GM12872 (cell line): ENCODE data around the gene ACSF3.

ENCODE experiments used
- TF ChIP-seq, protein P1 (sequence below): IDR thresholded peaks from 3 replicates; pipeline ENCODE4 v1.5.1; 2011; ENCODE audit warnings: low read depth, mild to moderate bottlenecking, low read length, moderate library complexity; ENCODE audit not compliant: insufficient read depth

The ACSF3 gene

DNA sequence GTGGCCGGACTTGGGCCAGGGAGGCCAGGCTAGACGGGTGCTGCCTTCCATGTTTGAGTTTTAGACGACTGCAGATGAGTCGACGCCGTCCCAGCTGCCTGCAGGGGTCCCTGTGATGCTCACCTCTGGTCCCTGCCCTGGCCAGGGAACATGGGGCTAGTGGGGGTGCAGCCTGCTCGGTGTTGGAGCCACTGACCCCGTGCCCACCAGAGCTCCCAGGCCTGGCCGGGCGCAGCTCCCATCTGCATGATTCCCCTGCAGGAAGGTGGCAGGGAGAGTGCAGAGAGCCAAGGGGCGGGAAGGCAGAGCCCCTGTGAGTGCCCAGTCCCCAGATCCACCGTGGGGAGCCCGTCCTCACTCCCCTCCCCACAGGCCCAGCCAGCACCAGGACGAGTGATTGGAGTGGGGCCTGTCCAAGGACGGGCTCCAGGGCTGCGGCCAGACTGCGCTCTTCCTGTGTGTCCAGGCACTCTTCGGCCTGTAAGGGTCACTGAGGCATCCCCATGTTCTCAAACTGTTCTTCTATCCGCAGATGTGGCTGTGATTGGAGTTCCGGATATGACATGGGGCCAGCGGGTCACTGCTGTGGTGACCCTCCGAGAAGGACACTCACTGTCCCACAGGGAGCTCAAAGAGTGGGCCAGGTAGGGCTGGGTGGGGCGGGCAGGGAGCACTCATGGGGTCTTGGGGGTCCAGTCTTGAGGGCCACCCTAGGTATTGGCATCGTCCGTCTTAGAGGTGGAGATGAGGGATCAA lies 51.9 kb downstream of the ACSF3 start:
- TF ChIP-seq, protein P1, sequence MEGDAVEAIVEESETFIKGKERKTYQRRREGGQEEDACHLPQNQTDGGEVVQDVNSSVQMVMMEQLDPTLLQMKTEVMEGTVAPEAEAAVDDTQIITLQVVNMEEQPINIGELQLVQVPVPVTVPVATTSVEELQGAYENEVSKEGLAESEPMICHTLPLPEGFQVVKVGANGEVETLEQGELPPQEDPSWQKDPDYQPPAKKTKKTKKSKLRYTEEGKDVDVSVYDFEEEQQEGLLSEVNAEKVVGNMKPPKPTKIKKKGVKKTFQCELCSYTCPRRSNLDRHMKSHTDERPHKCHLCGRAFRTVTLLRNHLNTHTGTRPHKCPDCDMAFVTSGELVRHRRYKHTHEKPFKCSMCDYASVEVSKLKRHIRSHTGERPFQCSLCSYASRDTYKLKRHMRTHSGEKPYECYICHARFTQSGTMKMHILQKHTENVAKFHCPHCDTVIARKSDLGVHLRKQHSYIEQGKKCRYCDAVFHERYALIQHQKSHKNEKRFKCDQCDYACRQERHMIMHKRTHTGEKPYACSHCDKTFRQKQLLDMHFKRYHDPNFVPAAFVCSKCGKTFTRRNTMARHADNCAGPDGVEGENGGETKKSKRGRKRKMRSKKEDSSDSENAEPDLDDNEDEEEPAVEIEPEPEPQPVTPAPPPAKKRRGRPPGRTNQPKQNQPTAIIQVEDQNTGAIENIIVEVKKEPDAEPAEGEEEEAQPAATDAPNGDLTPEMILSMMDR: no peak

DNA sequence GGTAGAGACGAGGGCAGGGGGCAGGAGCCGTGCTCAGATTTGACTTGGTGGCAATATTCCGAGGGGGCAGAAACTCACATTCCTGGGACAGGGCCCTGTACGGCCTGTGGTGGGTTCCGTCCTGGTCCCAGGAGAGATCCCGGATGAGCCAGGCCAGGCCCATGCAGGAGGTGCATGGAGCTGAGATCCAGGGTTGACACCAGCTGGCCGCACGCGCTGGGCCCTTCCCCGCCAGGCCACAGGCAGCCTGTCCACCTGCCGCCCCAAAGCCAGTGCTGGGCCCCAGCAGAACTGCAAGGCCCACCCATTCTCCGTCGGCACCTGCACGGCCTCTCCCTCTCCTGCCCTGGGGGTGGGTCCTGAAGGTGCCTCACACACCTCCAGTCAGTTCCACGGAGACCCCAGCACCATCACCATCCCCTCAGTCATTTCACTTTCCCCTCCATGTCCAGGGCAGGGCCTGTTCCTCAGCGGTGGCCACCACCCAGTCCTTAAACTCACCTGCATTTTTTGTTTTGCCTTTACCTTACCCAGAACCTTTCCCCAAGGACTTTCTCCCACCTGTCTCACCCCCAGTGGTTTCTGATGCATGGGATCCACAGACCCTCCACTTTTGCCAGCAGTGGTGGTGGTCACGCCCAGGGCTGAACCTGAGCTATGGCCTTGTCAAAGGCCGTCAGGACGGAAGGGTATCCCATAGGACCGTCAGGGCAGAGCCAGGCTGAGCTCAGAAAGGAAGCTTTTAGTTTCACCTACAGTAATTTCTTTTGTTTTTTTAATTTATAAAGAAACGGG lies 52.8 kb downstream of the ACSF3 start:
- TF ChIP-seq, protein P1: no peak

DNA sequence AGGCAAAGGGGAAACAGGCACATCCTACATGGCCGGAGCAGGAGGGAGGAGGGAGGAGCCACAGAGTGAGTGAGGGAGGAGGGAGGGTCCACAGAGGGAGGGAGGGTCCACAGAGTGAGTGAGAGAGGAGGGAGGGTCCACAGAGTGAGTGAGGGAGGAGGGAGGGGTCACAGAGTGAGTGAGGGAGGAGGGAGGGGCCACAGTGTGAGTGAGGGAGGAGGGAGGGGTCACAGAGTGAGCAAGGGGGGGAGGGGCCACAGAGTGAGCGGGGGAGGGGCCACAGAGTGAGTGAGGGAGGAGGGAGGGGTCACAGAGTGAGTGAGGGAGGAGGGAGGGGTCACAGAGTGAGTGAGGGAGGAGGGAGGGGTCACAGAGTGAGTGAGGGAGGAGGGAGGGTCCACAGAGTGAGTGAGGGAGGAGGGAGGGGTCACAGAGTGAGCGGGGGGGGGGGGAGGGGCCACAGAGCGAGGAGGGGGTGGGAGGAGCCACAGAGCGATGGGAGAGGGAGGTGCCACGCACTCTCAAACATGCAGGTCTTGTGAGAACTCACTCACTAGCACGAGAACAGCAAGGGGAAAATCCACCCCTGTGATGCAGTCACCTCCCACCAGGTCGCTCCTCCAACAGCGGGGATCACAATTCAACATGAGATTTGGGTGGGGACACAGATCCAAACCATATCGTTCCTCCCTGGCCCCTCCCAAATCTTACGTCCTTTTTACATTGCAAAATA lies 53.6 kb downstream of the ACSF3 start:
- TF ChIP-seq, protein P1: no peak

DNA sequence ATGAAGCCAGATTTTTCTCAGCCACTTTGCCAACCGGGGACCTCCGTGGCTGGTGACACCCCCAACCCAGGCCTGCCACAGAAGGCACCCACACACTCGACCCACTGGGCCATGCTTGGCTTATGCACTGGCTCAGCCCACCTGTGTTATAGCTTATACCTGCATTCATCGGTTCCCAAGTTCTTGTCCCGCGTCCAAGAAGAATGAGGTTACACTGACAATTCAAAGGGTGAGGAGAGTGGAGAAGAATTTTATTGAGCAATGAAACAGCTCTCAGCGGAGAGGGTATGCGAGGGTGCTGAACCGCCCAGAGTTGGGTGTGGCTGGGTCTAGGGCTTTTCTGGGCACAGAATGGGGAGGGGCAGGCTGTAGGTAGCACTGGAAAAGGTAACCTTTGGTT lies 55.7 kb downstream of the ACSF3 start:
- TF ChIP-seq, protein P1: no peak

DNA sequence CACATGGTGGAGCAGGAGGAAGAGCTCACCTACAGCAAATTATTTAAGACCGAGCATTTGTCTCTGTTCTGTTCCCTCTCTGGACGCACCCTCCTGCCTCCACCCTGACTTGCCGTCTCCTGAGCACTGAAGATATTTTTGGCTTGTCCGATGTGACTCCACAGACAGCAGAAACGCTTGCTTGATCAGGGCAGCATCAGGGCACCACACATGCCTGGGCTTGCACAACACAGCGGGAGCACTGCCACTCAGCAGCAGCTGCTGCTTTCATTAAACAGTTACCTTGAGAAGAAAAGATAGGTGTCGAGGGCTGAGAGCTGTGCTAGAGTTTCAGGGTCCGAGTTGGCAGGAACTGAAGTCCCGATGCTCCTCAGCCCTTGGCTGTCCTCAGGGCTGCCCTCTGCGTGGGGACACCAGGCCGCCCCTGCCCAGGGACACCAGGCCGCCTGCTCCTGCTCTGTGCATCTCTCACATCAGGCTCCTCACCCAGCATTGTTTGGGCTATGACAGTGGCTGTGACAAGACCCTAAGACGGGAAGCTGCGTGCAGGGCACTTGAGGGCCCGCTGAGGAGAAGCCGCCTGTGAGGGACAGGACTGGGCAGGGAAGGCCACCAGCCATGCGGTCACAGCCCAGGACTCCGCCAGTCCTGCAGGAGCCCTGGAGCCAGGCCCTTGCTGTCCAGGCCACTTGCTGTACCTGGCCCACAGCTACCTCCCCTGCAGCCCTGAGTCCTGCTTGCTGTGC lies 56.6 kb downstream of the ACSF3 start:
- TF ChIP-seq, protein P1: no peak

DNA sequence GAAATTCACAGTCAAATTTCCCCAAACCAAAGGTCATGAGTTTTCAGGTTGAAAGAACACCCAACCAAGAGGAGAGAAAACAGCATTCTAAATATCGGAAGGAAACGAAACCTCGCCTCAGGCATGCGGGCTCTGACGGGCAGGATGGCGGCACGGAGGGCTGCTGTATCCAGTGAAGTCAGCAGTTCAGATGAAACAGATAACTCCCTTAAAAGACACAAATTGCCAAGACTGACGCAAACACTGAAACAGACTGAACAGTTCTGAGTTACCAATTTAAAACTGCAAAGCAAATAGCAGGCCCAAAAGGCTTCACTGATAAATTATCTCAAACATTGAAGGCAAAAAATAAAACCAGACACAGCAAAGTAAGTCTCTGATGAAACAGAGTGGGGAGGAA lies 57.3 kb downstream of the ACSF3 start:
- TF ChIP-seq, protein P1: no peak
